Neural crest cell (in vitro differentiated cells): ENCODE results near the gene TMEM51. TPM values are rescaled to one million over a fixed set of nuclear protein-coding genes. Genes with fewer than 3 reads are reported as not detected.

ENCODE experiments used
- DNase-seq: peaks from one replicate; pipeline ENCODE4 v3.0.0; 2021; ENCODE audit warnings: low read depth, mixed read lengths, low spot score
- H3K27ac Mint-ChIP-seq: one replicate; pipeline ENCODE4 v1.8.0; 2021; ENCODE audit warnings: mild to moderate bottlenecking, mixed read lengths; ENCODE audit not compliant: unreplicated experiment
- H3K27me3 Mint-ChIP-seq: 2 replicates; pipeline ENCODE4 v1.8.0; 2021; ENCODE audit warnings: low read depth, mild to moderate bottlenecking, mixed read lengths
- H3K36me3 Mint-ChIP-seq: 2 replicates; pipeline ENCODE4 v1.8.0; 2021; ENCODE audit warnings: low read depth, mild to moderate bottlenecking, mixed read lengths
- H3K4me1 Mint-ChIP-seq: 2 replicates; pipeline ENCODE4 v1.8.0; 2021; ENCODE audit warnings: mixed read lengths
- H3K4me3 Mint-ChIP-seq: one replicate; pipeline ENCODE4 v1.8.0; 2021; ENCODE audit warnings: mild to moderate bottlenecking, mixed read lengths
- H3K9me3 Mint-ChIP-seq: 2 replicates; pipeline ENCODE4 v1.8.0; 2021; ENCODE audit warnings: mixed read lengths
- total RNA-seq: library from RNA; stranded (reverse); gene quantifications from 2 replicates; pipeline ENCODE4 v1.2.1, GENCODE V29; 2021
- TF ChIP-seq, protein P1 (sequence below): fragments of 200-600 bp; sonication (generic); conservative IDR thresholded peaks from 2 replicates; pipeline ENCODE4 v1.5.0; 2021; ENCODE audit warnings: antibody characterized with exemption, mild to moderate bottlenecking

TMEM51 gene
- total RNA-seq, 1 donor from 2014 or later = 6.7 TPM

DNA sequence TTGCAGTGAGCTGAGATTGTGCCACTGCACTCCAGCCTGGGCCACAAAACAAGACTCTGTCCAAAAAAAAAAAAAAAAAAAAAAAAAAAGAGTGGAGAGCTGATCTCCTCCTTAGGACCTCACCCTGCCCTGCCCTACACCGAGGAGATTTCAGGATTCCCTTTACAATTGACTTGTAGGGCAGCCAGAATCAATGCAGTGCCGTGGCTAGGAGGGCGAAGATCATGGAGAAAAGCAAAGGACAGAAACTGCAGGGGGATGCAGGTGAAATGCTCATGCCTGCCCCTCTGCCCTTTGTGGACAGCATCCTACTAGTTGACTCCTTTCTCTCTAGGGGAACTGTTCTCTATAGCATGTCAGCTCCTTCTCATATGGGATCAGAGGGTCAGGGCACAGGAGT, 103.0 kb downstream of the TMEM51 start:
- TF ChIP-seq, protein P1, sequence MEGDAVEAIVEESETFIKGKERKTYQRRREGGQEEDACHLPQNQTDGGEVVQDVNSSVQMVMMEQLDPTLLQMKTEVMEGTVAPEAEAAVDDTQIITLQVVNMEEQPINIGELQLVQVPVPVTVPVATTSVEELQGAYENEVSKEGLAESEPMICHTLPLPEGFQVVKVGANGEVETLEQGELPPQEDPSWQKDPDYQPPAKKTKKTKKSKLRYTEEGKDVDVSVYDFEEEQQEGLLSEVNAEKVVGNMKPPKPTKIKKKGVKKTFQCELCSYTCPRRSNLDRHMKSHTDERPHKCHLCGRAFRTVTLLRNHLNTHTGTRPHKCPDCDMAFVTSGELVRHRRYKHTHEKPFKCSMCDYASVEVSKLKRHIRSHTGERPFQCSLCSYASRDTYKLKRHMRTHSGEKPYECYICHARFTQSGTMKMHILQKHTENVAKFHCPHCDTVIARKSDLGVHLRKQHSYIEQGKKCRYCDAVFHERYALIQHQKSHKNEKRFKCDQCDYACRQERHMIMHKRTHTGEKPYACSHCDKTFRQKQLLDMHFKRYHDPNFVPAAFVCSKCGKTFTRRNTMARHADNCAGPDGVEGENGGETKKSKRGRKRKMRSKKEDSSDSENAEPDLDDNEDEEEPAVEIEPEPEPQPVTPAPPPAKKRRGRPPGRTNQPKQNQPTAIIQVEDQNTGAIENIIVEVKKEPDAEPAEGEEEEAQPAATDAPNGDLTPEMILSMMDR = no peak
- Mint-ChIP-seq H3K27me3 (no peaks in the 10 kb centered on the region), H3K4me1 (peaks cover 30% of the 10 kb centered on the region), H3K4me3 (no peak overlapping the region), H3K36me3 (no peaks in the 10 kb centered on the region), H3K9me3 (no peaks in the 10 kb centered on the region), H3K27ac (no peak overlapping the region)
- DNase-seq = no peak

DNA sequence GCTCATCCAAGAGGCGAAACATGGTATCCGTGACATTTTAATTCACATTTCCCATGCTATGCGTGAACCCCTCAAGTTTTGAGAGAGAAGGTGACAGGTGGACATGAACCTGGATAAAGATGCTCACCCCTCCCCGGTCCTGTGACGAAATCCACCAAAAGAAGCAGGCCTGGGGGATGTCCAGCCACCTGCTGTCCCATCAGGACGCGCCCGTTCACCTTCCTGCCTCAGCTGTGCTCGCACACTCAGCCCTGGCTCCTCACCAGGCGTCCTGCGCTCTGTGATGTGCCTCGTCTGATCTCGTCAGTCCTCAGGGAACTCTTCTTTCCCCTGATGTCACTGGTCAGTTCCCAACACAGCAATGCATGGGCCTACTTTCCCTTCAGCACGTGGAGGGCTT, 103.8 kb downstream of the TMEM51 start:
- Mint-ChIP-seq H3K4me1 (peaks cover 25% of the 10 kb centered on the region), H3K36me3 (no peaks in the 10 kb centered on the region), H3K9me3 (no peaks in the 10 kb centered on the region), H3K4me3 (no peak overlapping the region), H3K27me3 (no peaks in the 10 kb centered on the region), H3K27ac (peak overlapping the region; percentile 47)
- no peak for DNase-seq
- TF ChIP-seq, protein P1 = no peak

DNA sequence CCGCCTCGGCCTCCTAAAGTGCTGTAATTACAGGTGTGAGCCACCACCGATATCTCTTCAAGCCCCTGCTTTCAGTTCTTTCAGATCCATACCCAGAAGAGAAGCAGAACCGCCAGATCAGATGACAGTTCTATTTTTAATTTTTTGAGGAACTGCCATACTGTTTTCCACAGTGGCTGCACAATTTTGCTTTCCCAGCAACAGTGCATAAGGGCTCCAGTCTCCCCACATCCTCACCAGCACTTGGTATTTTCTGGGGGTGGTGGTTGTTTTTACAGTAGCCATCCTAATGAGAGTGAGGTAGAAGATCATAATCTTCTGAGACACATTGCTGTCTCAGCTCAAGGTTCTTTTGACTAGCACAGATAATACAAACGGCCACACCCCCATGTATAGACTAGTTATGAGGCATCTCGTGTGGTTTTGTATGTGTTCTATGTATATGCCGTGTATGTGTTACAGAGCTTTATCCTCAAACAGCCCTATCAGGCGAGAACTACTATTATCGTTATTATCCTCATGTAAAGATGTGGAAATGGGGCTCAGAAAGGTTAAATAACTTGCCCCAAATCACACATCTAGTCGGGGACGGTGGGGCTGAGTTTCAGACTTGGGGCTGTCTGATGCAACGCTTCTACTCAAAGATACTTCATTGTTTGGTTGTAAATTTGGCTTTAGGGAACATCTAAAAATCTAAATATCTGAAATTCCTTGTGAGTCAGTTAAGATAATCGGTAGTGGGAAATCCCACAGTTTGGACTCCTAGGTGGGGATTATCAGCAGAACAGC, 105.5 kb downstream of the TMEM51 start:
- no peak for DNase-seq
- Mint-ChIP-seq H3K9me3 (no peaks in the 10 kb centered on the region), H3K27ac (no peak overlapping the region), H3K27me3 (no peaks in the 10 kb centered on the region), H3K36me3 (no peaks in the 10 kb centered on the region), H3K4me3 (no peak overlapping the region), H3K4me1 (peaks cover 14% of the 10 kb centered on the region)
- TF ChIP-seq, protein P1 = no peak

DNA sequence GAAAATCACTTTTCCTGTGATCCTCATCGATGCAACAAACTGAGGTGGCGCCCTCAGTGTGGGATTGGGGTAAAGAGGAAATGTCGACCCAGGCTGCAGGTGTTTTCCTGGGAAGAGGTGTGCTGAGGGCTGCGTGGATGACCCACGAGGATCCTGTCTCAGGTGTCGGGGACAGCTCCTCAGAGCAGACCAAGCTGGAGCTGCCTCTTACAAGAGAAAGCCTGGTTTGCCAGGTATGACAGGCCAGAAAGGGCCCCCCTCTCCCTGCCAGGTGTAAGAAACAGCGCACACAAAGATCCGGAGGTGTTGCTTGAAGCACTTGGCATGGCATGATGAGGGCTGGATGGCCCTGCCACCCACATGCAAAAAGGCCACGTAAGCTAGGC, 106.1 kb downstream of the TMEM51 start:
- Mint-ChIP-seq H3K27ac (no peak overlapping the region), H3K36me3 (no peaks in the 10 kb centered on the region), H3K4me1 (peaks cover 14% of the 10 kb centered on the region), H3K4me3 (no peak overlapping the region), H3K27me3 (no peaks in the 10 kb centered on the region), H3K9me3 (peaks cover under 1% of the 10 kb centered on the region)
- DNase-seq = no peak
- TF ChIP-seq, protein P1 = no peak

DNA sequence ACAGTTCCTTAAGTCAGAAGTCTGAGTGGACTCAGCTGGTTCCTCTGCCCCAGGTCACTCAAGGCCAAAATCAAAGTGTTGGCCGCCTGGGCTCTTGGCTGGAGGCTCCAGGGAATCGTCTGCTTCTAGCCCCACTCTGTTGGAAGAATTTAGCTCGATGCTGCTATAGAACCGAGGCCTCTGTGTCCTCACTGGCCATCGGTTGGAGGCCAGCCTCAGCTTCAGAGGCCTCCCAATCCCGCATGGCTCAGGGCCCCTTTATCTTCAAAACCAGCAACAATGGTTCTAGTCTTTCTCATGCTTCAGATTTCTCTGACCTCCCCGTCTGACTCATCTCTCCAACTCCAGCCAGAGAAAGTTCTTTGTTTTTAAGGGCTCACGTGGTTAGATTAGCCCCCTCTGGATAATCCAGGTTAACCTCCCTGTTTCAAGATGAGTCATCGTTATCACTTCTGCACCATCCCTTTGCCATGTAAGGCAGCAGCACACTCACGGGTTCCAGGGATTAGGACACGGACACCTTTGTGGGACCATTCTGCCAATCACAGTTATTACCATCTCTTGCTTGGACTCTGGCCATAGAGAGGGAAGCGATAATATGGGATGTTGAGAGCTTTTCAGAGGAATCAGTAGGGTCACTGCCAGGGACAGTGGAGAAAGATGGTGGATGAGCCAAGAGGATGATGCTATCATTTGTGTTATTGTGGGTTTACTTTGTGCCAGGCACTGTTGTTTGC, 107.0 kb downstream of the TMEM51 start:
- H3K9me3 Mint-ChIP-seq = peaks cover 3% of the 10 kb centered on the region
- no peak overlapping the region for H3K4me3 Mint-ChIP-seq
- H3K27me3 Mint-ChIP-seq = no peaks in the 10 kb centered on the region
- TF ChIP-seq, protein P1 = no peak
- peak overlapping the region; percentile 3 for H3K27ac Mint-ChIP-seq
- no peaks in the 10 kb centered on the region for H3K36me3 Mint-ChIP-seq
- peaks cover 14% of the 10 kb centered on the region for H3K4me1 Mint-ChIP-seq
- no peak for DNase-seq
